Loucy (cell line): ENCODE measurements around the gene DRAXIN.

Source experiments
- H2AFZ ChIP-seq: fragments of 200-600 bp; sonication (generic); 2 replicates; pipeline ENCODE4 v1.6.0; 2016; ENCODE audit warnings: antibody characterized with exemption, mild to moderate bottlenecking, low read length, moderate library complexity
- H3F3A ChIP-seq: fragments of 200-600 bp; 2 replicates; pipeline ENCODE4 v1.6.0; 2016; ENCODE audit warnings: antibody characterized with exemption, low read depth, mild to moderate bottlenecking
- H3K27me3 ChIP-seq: fragments of 200-600 bp; sonication (generic); 2 replicates; pipeline ENCODE4 v1.6.1; 2014; ENCODE audit warnings: low read length, mild to moderate bottlenecking; ENCODE audit not compliant: insufficient read depth, poor library complexity, severe bottlenecking
- H3K36me3 ChIP-seq: fragments of 200-600 bp; sonication (generic); 2 replicates; pipeline ENCODE4 v1.6.1; 2016; ENCODE audit warnings: low read length; ENCODE audit not compliant: insufficient read depth
- H3K4me1 ChIP-seq: fragments of 200-600 bp; sonication (generic); 2 replicates; pipeline ENCODE4 v1.5.1; 2014; ENCODE audit warnings: low read length, mild to moderate bottlenecking; ENCODE audit not compliant: insufficient read depth, poor library complexity, severe bottlenecking
- H3K4me2 ChIP-seq: fragments of 200-600 bp; sonication (generic); 2 replicates; pipeline ENCODE4 v1.6.0; 2014; ENCODE audit warnings: antibody characterized with exemption, low read length, low read depth, mild to moderate bottlenecking; ENCODE audit not compliant: poor library complexity, severe bottlenecking
- H3K4me3 ChIP-seq: fragments of 200-600 bp; sonication (generic); 2 replicates; pipeline ENCODE4 v1.5.1; 2014; ENCODE audit warnings: low read length, mild to moderate bottlenecking, mixed read lengths; ENCODE audit not compliant: poor library complexity, severe bottlenecking
- H3K79me2 ChIP-seq: fragments of 200-600 bp; sonication (generic); 2 replicates; pipeline ENCODE4 v1.6.1; 2014; ENCODE audit warnings: low read length; ENCODE audit not compliant: insufficient read depth
- H3K9ac ChIP-seq: fragments of 200-600 bp; sonication (generic); 2 replicates; pipeline ENCODE4 v1.6.0; 2014; ENCODE audit warnings: mild to moderate bottlenecking, low read depth, low read length, moderate library complexity; ENCODE audit not compliant: poor library complexity, severe bottlenecking
- H3K9me2 ChIP-seq: fragments of 200-600 bp; sonication (generic); replicated peaks from 2 replicates; pipeline ENCODE4 v1.6.1; 2016; ENCODE audit warnings: low read depth, low read length, mixed read lengths
- H3K9me3 ChIP-seq: fragments of 200-600 bp; sonication (generic); 2 replicates; pipeline ENCODE4 v1.6.1; 2014; ENCODE audit warnings: mild to moderate bottlenecking, antibody characterized with exemption, low read length, low read depth; ENCODE audit not compliant: insufficient read depth
- H4K20me1 ChIP-seq: fragments of 200-600 bp; sonication (generic); 2 replicates; pipeline ENCODE4 v1.6.0; 2014; ENCODE audit warnings: antibody characterized with exemption, low read length, mild to moderate bottlenecking; ENCODE audit not compliant: insufficient read depth, poor library complexity, severe bottlenecking
- EZH2phosphoT487 ChIP-seq: fragments of 200-600 bp; IDR thresholded peaks from 2 replicates; pipeline ENCODE4 v1.6.1; 2018; ENCODE audit warnings: antibody characterized with exemption, mild to moderate bottlenecking, moderate library complexity, borderline replicate concordance
- TF ChIP-seq, protein P1 (sequence below): fragments of 200-600 bp; sonication (generic); conservative IDR thresholded peaks from 2 replicates; pipeline ENCODE4 v1.5.1; 2014; ENCODE audit warnings: mild to moderate bottlenecking, antibody characterized with exemption, low read length

The DRAXIN gene

DNA sequence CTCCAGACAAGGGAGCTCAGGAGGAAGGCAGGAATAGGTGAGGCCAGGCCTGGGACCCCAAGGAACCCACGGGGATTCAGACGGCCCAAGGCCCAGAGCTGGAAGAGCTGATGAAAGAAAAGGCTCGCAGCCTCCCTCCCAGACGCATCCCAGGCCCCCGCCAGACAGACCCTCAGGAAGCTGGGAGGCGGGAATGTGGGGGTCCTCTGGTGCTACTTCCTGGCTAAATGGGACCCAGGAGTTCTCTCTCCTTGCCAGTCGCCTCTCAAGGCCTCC is 37.7 kb upstream of the DRAXIN start:
- no peak overlapping the region for H3K4me2 ChIP-seq
- no peaks in the 10 kb centered on the region; the same call in 1 of the 2 replicates for H3F3A ChIP-seq
- H3K9ac ChIP-seq, result no peak overlapping the region
- TF ChIP-seq EZH2phosphoT487, result no peak
- TF ChIP-seq, protein P1, sequence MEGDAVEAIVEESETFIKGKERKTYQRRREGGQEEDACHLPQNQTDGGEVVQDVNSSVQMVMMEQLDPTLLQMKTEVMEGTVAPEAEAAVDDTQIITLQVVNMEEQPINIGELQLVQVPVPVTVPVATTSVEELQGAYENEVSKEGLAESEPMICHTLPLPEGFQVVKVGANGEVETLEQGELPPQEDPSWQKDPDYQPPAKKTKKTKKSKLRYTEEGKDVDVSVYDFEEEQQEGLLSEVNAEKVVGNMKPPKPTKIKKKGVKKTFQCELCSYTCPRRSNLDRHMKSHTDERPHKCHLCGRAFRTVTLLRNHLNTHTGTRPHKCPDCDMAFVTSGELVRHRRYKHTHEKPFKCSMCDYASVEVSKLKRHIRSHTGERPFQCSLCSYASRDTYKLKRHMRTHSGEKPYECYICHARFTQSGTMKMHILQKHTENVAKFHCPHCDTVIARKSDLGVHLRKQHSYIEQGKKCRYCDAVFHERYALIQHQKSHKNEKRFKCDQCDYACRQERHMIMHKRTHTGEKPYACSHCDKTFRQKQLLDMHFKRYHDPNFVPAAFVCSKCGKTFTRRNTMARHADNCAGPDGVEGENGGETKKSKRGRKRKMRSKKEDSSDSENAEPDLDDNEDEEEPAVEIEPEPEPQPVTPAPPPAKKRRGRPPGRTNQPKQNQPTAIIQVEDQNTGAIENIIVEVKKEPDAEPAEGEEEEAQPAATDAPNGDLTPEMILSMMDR, result no peak
- no peaks in the 10 kb centered on the region for H3K9me3 ChIP-seq
- H3K36me3 ChIP-seq, result no peaks in the 10 kb centered on the region
- peaks cover 10% of the 10 kb centered on the region for H3K4me1 ChIP-seq
- no peaks in the 10 kb centered on the region for H3K27me3 ChIP-seq
- H3K79me2 ChIP-seq, result no peaks in the 10 kb centered on the region
- H4K20me1 ChIP-seq, result no peaks in the 10 kb centered on the region
- H2AFZ ChIP-seq, result no peak overlapping the region
- no peaks in the 10 kb centered on the region for H3K9me2 ChIP-seq
- no peak overlapping the region for H3K4me3 ChIP-seq

- no peak within 1 kb of the TSS for H2AFZ ChIP-seq
- H3K4me1 ChIP-seq, result peaks cover 10% of the 10 kb centered on the region
- H3K4me3 ChIP-seq, result peak within 1 kb of the TSS; percentile 68
- peak within 1 kb of the TSS; percentile 43 for H3K9ac ChIP-seq
- no peaks in the 10 kb centered on the region for H3K9me2 ChIP-seq
- no peaks in the 10 kb centered on the region for H3K36me3 ChIP-seq
- H3K79me2 ChIP-seq, result no peaks in the 10 kb centered on the region
- no peaks in the 10 kb centered on the region for H4K20me1 ChIP-seq
- peak within 1 kb of the TSS; percentile 70 for H3K4me2 ChIP-seq
- H3F3A ChIP-seq, result no peaks in the 10 kb centered on the region; the same call in 1 of the 2 replicates
- H3K27me3 ChIP-seq, result no peaks in the 10 kb centered on the region
- H3K9me3 ChIP-seq, result no peaks in the 10 kb centered on the region
- no peak for TF ChIP-seq EZH2phosphoT487
- TF ChIP-seq, protein P1, result no peak
Measured at GRCh38 chr1:11654137-11654938, 37.2 kb upstream of the DRAXIN start, which contains the start of the genes FBXO2 and FBXO44. Gene FBXO2, minus strand, starts transcription at chr1:11654429. Its CDS starts 89 bp downstream, at chr1:11654340. Gene FBXO44, plus strand, starts transcription at chr1:11654877. Its CDS starts 959 bp downstream, at chr1:11655836.

- no peaks in the 10 kb centered on the region for H3K36me3 ChIP-seq
- peaks cover 10% of the 10 kb centered on the region for H3K4me1 ChIP-seq
- no peaks in the 10 kb centered on the region for H3K27me3 ChIP-seq
- TF ChIP-seq, protein P1, result no peak
- no peaks in the 10 kb centered on the region for H3K79me2 ChIP-seq
- peak overlapping the region; percentile 43 for H3K9ac ChIP-seq
- H3K4me2 ChIP-seq, result peak overlapping the region; percentile 70
- no peaks in the 10 kb centered on the region for H4K20me1 ChIP-seq
- no peaks in the 10 kb centered on the region; the same call in 1 of the 2 replicates for H3F3A ChIP-seq
- H3K4me3 ChIP-seq, result peak overlapping the region; percentile 68
- H3K9me3 ChIP-seq, result no peaks in the 10 kb centered on the region
- no peaks in the 10 kb centered on the region for H3K9me2 ChIP-seq
- no peak overlapping the region for H2AFZ ChIP-seq
Measured at GRCh38 chr1:11654939-11655808, 36.3 kb upstream of the DRAXIN start.
